Posterior cingulate gyrus (tissue), 11 donors: ENCODE results near the gene FAM83G.

ENCODE experiments used
- DNase-seq, 10 donors: peaks; one replicate each; pipeline versions ENCODE4 v3.0.0 to v3.0.0-alpha.2; 2020 to 2021; ENCODE audit warnings: mixed read lengths in 3 of 10
- intact Hi-C: fragments of 100-400 bp; cut with DNase I; formaldehyde crosslinking; loops from one replicate; pipeline ENCODE4 v1.15.1; 2023

The FAM83G gene

DNA sequence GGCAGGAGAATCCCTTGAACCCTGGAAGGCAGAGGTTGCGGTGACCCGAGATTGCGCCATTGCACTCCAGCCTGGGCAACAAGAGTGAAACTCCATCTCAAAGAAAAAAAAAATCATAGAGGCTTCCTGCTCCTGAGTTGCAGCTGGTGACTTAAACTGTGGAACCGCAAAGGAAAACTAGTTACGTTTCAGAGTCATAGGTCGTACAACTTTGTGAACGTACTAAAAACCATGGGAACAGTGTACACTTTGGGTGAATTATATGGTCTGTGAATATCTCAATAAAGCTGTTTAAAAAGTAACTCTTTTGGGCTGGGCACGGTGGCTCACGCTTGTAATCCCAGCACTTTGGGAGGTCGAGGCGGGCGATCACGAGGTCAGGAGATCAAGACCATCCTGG lies 29.0 kb downstream of the FAM83G start:
- DNase-seq, result no peak
- intact Hi-C loops, result no loop called here

DNA sequence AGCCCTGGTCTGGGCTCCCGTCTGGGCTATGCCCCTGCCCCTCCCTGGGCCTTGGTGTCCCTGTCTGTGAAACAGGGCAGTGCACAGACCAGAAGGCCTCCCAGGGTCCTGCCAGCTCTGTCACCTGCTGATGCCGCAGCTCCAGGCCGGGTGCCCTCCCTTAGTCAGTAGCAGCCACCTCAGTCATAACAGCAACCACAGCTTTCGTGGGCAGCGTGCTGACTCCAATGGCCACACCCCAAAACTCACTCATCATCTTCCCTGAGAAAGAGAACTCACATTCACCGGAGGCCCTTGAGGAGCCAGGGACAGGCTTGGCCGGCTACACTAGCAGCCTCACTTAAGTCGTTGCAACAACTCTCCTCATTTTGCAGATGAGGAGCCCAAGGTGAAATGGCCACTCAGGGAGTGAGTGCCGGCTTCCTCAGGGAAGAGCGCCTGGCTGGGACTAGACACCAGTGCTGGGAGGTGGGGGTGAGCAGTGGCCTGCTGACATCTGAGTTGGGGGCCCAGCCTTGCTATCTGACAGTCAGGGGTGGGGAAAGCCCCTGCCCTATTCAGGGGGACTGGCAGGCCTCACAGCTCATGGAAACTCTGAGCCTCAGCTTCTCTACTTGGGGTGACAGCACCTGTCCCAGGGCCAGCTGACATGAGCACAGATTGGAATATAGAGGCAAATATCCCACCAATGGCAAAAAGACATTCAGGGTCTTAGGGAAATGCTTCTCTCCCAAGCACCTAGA lies 30.0 kb downstream of the FAM83G start:
- no peak for DNase-seq
- intact Hi-C loops, result no loop called here

DNA sequence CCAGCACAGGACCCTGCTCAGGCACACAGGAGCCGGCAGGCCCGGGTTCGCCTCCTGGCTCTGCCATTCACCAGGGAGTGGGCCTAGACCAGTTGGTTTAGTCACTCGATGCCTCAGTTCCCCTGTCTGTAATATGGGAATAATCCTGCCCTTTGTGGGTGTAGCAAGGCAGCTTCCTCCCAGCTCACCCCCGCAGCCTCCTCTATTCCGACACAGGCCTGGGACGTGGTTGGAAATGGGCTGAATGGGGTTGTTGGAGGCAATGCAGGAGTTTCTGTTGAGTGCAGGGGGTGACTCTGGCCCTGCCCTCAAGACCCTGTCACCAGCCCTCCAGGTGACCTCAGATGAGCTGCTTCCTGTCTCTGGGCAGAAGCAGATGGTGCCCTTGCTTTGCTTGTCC lies 32.8 kb downstream of the FAM83G start:
- intact Hi-C loops, result no loop called here
- DNase-seq, result no peak

GRCh38 chr17:18970582-18971480 lies 33.7 kb downstream of the FAM83G start:
- intact Hi-C loops, result no loop called here
- DNase-seq, result no peak

DNA sequence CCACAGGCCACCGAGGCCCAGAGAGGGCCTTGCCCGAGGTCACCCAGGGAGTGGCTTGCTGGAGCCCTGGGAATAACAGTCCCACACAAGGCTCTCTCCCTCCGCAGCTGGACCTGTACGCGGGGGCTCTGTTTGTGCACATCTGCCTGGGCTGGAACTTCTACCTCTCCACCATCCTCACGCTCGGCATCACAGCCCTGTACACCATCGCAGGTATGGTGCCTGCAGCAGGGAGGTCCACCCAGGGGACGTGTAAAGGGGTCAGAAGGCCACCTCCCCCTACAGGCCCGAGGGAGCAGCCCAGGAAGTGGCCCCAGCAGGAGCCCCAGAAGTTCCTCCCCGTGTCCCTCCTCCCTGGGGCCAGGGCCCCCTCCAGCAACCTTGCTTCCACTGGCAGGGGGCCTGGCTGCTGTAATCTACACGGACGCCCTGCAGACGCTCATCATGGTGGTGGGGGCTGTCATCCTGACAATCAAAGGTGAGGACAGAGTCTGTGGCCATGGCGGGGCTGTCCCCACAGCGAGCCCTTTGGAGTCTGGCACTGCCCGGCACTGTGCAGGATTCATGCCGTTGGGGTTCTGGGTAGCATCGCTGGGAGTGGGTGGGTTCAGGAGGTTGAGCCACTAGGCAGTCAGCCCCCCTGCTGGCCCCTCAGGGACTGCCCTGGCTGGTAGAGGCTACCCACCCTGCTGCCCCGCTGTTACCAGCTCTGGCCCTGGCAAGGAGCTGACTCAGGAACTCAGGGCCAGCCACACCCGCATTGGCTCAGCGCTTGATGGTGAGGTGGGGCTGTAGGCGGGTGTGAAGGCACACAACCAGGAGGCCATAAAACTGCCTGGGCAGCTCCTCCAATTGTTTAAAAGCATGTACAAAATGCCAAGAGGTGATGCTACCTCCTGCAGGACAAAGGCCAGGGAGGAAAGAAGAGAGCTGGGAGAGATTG lies 35.3 kb downstream of the FAM83G start:
- intact Hi-C loops, result no loop called here
- DNase-seq, result no peak

- DNase-seq, result no peak
- intact Hi-C loops, result no loop called here
These were observed 36.2 kb downstream of the FAM83G start for GRCh38 chr17:18968345-18968744.

DNA sequence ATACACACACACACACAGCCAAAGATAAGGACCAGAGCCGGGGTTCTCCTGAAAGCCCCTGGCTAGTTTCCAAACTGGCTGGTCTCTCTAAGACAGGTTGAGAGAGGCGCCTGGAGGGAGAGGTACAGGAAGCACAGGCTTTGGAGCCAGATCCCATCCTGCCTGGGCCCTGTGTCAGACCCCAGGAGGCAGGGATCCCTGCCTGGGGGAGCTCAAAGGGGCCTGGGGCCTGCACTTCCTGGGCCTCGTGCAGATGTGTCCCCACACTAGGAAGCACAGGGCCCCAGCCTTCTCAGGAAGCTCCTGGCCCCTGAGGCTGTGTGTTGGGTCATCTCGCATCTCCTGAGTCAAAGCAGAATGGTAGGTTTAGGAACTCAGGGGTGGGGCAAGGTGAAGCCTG lies 36.6 kb downstream of the FAM83G start:
- DNase-seq, result no peak
- intact Hi-C loops, result no loop called here

DNA sequence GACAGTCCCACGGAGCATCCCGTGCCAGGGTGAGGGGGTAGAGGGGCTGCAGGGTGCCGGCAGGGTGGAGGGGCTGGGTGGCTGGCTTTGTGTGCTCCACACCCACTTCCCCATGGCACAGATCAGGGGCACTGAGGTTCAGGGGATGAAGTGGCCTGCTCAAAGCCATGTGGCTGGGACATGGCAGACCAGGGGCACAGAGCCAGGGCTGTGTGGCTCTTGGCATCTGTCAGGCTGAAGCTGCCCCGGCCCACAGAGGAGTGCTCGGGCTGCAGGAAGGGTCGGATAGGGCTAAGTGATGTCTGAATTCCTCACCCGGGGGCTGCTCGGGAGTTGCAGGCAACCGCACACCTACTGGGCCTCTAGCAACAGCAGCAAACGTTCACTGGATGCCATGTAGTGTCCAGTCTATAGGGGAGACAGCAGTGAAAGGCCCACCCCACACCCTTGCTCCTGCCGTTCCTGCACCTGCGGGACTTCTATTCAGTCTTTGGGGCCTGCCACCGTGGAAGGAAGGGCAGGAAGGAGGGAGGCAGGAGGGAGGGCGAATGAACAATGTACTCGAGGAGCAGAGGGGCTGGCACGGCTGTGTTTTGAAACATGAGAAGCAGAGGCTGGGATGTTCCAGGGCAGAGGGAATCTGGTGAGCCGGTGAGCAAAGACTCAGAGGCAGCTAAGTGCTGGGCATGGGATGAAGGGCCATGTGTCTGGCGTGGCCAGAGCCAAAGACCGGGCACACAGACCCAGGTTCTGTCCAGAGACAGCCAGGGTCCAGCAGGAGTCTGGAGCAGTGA lies 37.5 kb downstream of the FAM83G start:
- intact Hi-C loops, result no loop called here

DNA sequence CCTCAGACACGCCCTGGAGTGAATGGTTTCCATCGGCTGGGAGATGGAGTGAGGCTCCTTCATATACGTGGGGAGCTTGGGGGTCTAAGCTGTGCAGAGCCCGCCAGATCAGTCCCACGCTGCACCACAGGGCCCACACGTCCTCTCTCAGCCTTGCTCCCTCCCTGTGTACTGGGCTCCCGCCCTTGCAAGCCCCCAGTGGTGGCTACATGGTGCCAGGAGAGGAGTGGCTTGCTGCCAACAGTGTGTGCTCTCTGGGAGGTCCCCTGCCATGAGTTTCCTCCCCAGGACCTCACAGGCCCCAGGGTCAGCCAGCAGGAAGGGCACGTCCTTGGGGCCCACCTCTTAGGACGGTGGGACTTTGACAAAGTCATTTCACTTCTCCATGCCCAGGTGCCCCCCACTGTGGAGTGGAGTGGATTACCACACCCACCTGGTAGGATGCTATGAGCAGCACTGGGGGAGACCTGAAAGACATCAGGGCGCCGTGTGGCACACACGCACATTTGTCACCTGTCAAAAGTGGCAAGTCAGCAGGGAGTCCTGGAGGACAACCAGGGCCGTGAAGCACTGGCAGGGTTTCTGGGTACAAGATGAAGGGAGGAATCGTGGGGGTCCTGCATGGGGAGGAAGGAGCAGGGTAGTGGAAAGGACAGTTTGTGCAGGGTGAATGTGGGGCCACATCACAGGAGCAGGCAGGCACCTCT lies 38.9 kb downstream of the FAM83G start:
- no peak for DNase-seq
- intact Hi-C loops, result no loop called here

More for the DNA sequence above, 37.5 kb downstream of the FAM83G start:
- peak in 1 of 10 donors; percentile 79 for DNase-seq

DNA sequence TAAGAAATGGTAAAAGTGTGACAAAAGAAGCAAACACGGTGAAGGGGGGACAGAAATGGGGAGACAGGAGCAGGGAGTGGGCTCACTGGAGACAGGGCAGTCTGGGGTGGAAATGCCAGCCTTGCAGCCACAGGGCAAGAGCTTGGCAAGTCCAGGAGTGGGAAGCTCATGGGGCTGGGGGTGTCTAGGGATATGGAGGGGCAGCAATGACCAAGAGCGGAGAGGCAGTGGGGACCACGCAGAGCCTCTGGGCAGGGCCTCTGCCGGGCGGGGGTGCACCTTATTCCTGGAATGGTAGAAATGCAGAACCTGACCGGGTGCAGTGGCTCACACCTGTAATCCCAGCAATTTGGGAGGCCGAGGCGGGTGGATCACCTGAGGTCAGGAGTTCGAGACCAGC lies 40.0 kb downstream of the FAM83G start:
- intact Hi-C loops, result no loop called here
- DNase-seq, result peak in 1 of 10 donors; percentile 70

GRCh38 chr17:18964018-18964351 lies 40.6 kb downstream of the FAM83G start:
- DNase-seq, result peak in 1 of 10 donors; percentile 46
- intact Hi-C loops, result no loop called here

GRCh38 chr17:18963126-18964017 lies 41.2 kb downstream of the FAM83G start:
- peak in 1 of 10 donors; percentile 79 for DNase-seq
- intact Hi-C loops, result no loop called here

DNA sequence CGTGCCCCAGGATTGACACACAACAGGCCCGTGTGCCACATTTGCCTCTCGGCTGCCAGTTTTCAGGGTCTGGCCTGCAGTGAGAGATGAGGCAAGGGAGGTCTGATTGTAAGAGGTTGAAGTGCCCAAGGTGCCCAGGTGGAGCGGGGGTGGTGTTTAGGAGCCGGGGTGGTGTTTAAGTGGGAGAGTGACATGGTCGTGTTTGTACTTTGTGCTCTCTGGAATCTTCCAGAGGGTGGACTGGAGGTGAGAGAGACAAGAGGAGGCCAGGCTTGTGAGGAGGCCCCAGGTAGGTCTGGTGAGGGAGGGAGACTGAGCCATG lies 42.1 kb downstream of the FAM83G start:
- DNase-seq, result peak in 1 of 10 donors; percentile 55
- intact Hi-C loops, result no loop called here

DNA sequence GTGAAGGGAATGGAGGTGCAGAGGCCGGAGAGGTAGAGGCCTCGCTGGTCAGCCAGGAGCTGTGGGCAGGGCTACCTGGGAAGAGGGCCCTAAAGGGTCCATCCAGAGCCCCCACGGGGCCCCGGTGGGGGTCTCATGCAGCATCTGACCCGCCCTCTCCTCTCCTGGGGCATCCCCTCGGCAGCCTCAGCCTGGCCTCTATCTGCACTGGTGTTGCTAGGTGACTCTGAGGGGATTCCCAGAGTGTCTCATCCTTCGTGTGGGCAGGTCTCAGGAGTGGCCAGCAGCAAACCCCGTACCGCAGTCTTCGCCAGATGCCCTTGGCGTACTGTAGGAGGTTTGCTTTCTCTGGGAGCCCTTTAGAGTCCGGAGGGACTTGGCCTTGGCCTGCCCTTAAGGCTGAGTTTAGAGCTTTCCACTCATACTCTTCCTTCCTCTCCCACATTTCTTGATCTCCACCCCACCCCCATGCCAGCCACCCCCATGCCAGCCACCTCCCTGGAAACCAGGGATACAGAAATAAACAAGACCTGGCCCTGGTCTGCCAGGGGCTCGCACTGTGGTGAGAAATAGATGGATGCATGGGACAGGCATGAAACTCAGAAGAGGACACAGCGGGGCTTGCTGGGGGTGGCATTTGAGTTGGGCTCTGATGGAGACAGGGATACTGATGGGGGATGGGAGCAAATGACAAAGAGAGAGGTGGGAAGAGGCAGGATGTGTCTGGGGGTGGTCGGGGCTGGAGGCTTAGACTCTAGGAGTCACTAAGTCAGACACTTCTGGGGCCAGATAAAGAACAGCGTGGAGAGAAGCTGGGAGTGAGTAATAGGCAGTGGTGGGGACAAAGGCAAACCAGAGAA lies 42.7 kb downstream of the FAM83G start:
- intact Hi-C loops, result no loop called here
- peak in 2 of 10 donors; percentile 4 to 75 for DNase-seq

- DNase-seq, result peak in 8 of 10 donors; percentile 42 to 92 (median 72)
- intact Hi-C loops, result no loop called here
These were observed 43.6 kb downstream of the FAM83G start for GRCh38 chr17:18960803-18961511.

- peak in 3 of 10 donors; percentile 42 to 77 (median 57) for DNase-seq
- intact Hi-C loops, result no loop called here
These were observed 44.3 kb downstream of the FAM83G start for GRCh38 chr17:18960241-18960665.

DNA sequence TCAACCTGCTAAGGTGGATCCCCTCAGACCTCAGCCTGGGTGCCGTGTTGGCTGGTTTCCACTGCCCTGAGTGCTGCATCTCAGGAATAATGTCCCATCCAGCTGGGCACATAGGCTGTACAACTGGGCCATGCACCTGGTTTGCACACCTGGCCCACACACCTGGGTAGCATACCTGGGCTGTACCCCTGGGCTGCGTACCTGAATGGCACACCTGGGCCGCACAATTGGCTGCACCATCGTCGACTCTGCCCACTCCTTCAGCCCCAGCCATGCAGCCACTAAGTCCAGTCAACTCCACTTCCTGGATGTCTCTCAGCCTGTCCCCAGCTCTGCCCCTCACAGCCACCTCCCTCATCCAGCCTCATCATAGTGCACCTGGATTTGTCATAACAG lies 44.7 kb downstream of the FAM83G start:
- DNase-seq, result peak in 3 of 10 donors; percentile 42 to 74 (median 44)
- intact Hi-C loops, result no loop called here
